ENCODE results near the gene RASGRP2. TPM values are rescaled to one million over a fixed set of nuclear protein-coding genes. Genes with fewer than 3 reads are reported as not detected.

Gene RASGRP2
- total and polyA plus RNA-seq, 2 experiments from 2014 or later = 30.1 to 50.4 TPM

DNA sequence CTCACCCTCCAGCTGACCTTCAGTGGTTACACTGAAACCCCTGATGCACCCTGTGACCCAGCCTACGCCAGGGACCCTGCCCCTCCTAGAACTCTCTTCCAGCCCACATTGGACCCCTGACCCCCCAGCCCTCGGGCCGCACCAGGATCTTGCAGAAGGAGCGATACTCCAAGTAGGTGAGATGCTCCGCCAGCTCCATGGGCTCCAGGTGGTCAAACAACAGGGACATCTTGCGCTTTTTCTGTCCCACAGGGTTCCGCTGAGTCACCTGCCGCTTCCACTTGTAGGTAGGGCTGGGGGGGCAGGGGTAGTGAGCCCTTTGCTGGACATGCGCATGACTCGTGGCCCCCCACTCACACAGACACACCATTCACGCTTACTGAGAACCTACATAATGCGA is 4.1 kb downstream of the RASGRP2 start (continued):
- TF ChIP-seq, protein P1, sequence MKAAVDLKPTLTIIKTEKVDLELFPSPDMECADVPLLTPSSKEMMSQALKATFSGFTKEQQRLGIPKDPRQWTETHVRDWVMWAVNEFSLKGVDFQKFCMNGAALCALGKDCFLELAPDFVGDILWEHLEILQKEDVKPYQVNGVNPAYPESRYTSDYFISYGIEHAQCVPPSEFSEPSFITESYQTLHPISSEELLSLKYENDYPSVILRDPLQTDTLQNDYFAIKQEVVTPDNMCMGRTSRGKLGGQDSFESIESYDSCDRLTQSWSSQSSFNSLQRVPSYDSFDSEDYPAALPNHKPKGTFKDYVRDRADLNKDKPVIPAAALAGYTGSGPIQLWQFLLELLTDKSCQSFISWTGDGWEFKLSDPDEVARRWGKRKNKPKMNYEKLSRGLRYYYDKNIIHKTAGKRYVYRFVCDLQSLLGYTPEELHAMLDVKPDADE (IDR thresholded peaks at IDR 0.05) = no peak
- TF ChIP-seq, protein P2, sequence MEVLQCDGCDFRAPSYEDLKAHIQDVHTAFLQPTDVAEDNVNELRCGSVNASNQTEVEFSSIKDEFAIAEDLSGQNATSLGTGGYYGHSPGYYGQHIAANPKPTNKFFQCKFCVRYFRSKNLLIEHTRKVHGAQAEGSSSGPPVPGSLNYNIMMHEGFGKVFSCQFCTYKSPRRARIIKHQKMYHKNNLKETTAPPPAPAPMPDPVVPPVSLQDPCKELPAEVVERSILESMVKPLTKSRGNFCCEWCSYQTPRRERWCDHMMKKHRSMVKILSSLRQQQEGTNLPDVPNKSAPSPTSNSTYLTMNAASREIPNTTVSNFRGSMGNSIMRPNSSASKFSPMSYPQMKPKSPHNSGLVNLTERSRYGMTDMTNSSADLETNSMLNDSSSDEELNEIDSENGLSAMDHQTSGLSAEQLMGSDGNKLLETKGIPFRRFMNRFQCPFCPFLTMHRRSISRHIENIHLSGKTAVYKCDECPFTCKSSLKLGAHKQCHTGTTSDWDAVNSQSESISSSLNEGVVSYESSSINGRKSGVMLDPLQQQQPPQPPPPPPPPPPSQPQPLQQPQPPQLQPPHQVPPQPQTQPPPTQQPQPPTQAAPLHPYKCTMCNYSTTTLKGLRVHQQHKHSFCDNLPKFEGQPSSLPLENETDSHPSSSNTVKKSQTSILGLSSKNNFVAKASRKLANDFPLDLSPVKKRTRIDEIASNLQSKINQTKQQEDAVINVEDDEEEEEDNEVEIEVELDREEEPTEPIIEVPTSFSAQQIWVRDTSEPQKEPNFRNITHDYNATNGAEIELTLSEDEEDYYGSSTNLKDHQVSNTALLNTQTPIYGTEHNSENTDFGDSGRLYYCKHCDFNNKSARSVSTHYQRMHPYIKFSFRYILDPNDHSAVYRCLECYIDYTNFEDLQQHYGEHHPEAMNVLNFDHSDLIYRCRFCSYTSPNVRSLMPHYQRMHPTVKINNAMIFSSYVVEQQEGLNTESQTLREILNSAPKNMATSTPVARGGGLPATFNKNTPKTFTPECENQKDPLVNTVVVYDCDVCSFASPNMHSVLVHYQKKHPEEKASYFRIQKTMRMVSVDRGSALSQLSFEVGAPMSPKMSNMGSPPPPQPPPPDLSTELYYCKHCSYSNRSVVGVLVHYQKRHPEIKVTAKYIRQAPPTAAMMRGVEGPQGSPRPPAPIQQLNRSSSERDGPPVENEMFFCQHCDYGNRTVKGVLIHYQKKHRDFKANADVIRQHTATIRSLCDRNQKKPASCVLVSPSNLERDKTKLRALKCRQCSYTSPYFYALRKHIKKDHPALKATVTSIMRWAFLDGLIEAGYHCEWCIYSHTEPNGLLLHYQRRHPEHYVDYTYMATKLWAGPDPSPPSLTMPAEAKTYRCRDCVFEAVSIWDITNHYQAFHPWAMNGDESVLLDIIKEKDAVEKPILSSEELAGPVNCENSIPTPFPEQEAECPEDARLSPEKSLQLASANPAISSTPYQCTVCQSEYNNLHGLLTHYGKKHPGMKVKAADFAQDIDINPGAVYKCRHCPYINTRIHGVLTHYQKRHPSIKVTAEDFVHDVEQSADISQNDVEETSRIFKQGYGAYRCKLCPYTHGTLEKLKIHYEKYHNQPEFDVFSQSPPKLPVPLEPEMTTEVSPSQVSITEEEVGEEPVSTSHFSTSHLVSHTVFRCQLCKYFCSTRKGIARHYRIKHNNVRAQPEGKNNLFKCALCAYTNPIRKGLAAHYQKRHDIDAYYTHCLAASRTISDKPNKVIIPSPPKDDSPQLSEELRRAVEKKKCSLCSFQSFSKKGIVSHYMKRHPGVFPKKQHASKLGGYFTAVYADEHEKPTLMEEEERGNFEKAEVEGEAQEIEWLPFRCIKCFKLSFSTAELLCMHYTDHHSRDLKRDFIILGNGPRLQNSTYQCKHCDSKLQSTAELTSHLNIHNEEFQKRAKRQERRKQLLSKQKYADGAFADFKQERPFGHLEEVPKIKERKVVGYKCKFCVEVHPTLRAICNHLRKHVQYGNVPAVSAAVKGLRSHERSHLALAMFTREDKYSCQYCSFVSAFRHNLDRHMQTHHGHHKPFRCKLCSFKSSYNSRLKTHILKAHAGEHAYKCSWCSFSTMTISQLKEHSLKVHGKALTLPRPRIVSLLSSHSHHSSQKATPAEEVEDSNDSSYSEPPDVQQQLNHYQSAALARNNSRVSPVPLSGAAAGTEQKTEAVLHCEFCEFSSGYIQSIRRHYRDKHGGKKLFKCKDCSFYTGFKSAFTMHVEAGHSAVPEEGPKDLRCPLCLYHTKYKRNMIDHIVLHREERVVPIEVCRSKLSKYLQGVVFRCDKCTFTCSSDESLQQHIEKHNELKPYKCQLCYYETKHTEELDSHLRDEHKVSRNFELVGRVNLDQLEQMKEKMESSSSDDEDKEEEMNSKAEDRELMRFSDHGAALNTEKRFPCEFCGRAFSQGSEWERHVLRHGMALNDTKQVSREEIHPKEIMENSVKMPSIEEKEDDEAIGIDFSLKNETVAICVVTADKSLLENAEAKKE (CRISPR knock-in tag; IDR thresholded peaks at IDR 0.05) = no peak

DNA sequence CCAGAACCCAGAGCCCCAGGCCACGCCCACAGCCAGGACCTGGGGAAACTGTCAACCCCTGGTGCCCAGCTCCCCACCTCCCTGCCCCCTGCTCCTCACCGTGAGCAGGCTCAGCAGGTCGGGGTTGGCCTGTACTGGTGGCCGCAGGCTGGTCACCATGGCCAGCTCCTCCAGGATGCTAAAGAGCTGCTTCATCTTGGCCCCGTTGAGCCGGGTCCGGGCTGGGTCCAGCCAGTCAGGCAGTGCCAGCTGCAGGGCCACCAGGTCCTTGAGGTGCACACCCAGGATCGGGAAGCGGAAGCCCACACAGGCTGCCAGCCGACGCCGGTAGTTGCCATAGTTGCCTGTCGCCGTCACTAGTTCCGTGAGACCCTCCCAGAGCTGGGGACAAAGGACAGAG is 7.3 kb downstream of the RASGRP2 start:
- ATAC-seq (no peak), DNase-seq (ENCODE audit: low spot score) (no peak)
- H4K20me1 ChIP-seq (replicated peaks; ENCODE audit: insufficient read depth) = no peaks in the 10 kb centered on the region
- peaks cover 2% of the 10 kb centered on the region for H3F3A ChIP-seq (replicated peaks; ENCODE audit: low read depth)
- no peaks in the 10 kb centered on the region for H3K79me2 ChIP-seq (replicated peaks; ENCODE audit: insufficient read depth)
- Mint-ChIP-seq H3K27ac (no peak overlapping the region), H3K9me3 (no peaks in the 10 kb centered on the region), H3K4me1 (peaks cover 29% of the 10 kb centered on the region), H3K36me3 (ENCODE audit: low read depth) (peaks cover 63% of the 10 kb centered on the region), H3K27me3 (ENCODE audit: insufficient read depth, low read depth, poor library complexity) (peaks cover 26% of the 10 kb centered on the region), H3K4me3 (no peak overlapping the region)
- H3K4me2 ChIP-seq = no peak overlapping the region
- TF ChIP-seq EZH2phosphoT487 (IDR thresholded peaks at IDR 0.05; ENCODE audit: unreplicated experiment) = no peak
- no peak for TF ChIP-seq STAT1 (IDR thresholded peaks at IDR 0.05; ENCODE audit: unreplicated experiment)
- no peaks in the 10 kb centered on the region for H3K36me3 ChIP-seq (ENCODE audit: insufficient read depth)
- H3K27ac ChIP-seq (ENCODE audit: low read depth) = no peak overlapping the region
- H2AFZ ChIP-seq = no peak overlapping the region
- H3K4me3 ChIP-seq = no peak overlapping the region
- peaks cover 8% of the 10 kb centered on the region for H3K27me3 ChIP-seq (ENCODE audit: insufficient read depth)
- peaks cover 41% of the 10 kb centered on the region for H3K4me1 ChIP-seq (ENCODE audit: insufficient read depth)
- H3K9me2 ChIP-seq (ENCODE audit: insufficient read depth) = no peaks in the 10 kb centered on the region

Data from GM23338 (cell line).